BE2C (cell line): ENCODE data around the gene TBL3.

Experiments used
- DNase-seq: peaks from one replicate; pipeline ENCODE4 v3.0.0-alpha.2; 2020
- H3K27me3 ChIP-seq: fragments of 250-450 bp; sonication (Bioruptor Pico); 2 replicates; pipeline ENCODE4 v1.5.1; 2020; ENCODE audit warnings: mild to moderate bottlenecking
- H3K36me3 ChIP-seq: fragments of 250-450 bp; sonication (Bioruptor Pico); 2 replicates; pipeline ENCODE4 v1.5.1; 2020; ENCODE audit warnings: mild to moderate bottlenecking
- H3K4me1 ChIP-seq: fragments of 250-450 bp; sonication (Bioruptor Pico); 2 replicates; pipeline ENCODE4 v1.5.1; 2020
- H3K4me3 ChIP-seq: 2 replicates; pipeline ENCODE4 v1.5.1; 2011; ENCODE audit warnings: low read depth, low read length
- H3K9me3 ChIP-seq: fragments of 250-450 bp; sonication (Bioruptor Pico); 2 replicates; pipeline ENCODE4 v1.5.1; 2020
- TF ChIP-seq, protein P1 (sequence below): IDR thresholded peaks from 2 replicates; pipeline ENCODE4 v1.5.1; 2012; ENCODE audit warnings: mild to moderate bottlenecking, low read depth, low read length

The TBL3 gene

DNA sequence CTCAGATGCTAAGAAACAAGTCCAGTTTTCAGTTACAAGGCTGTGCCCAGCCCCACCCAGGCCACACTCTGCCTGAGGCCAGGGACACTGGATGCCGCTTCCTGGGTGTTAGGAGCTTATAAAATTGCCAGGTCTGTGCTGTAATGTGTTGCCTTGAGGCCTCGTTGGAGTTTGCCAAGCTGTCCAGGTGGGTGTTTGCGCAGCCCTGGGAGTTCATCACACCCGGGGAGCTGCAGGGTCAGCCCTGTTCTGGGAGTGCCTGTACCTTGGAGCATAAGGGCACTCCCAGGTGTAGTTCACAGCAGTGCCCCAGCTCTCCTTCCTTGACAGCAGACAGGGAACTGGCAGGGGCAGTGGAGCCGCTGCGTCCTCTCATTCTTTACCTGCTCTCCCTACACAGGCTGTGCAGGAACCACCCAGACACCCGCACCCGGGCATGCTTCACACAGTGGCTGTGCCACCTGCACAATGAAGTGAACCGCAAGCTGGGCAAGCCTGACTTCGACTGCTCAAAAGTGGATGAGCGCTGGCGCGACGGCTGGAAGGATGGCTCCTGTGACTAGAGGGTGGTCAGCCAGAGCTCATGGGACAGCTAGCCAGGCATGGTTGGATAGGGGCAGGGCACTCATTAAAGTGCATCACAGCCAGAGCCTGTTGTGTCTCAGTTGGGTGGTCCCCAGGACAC is 13.8 kb downstream of the TBL3 start:
- Histone ChIP-seq H3K36me3 (peaks cover 17% of the 10 kb centered on the region), H3K4me1 (peaks cover 3% of the 10 kb centered on the region; the same call in 1 of the 2 replicates), H3K9me3 (no peaks in the 10 kb centered on the region), H3K27me3 (peaks cover 25% of the 10 kb centered on the region), H3K4me3 (no peak overlapping the region; the same call in 1 of the 2 replicates)
- TF ChIP-seq, protein P1, sequence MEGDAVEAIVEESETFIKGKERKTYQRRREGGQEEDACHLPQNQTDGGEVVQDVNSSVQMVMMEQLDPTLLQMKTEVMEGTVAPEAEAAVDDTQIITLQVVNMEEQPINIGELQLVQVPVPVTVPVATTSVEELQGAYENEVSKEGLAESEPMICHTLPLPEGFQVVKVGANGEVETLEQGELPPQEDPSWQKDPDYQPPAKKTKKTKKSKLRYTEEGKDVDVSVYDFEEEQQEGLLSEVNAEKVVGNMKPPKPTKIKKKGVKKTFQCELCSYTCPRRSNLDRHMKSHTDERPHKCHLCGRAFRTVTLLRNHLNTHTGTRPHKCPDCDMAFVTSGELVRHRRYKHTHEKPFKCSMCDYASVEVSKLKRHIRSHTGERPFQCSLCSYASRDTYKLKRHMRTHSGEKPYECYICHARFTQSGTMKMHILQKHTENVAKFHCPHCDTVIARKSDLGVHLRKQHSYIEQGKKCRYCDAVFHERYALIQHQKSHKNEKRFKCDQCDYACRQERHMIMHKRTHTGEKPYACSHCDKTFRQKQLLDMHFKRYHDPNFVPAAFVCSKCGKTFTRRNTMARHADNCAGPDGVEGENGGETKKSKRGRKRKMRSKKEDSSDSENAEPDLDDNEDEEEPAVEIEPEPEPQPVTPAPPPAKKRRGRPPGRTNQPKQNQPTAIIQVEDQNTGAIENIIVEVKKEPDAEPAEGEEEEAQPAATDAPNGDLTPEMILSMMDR, result no peak
- no peak for DNase-seq

DNA sequence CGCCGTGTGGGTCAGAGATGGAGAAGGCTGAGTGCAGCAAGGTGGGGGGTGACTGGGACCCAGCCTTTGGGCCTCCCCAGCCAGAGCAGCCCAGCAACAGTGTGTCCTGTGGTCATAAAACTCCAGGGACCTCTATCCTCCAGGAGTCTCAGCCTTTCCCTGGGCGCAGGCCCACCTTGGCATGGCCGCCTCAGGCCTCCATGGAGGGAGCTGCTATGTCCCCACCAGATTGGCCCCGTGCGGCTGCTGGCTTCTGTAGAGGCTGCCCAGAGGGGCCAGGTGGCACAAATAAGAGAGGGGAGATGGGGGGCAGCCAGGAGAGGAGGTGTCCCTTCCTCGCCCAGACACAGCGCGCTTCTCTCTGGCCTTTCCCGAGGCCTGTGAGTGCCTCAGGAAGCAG is 15.3 kb downstream of the TBL3 start:
- Histone ChIP-seq H3K27me3 (peaks cover 29% of the 10 kb centered on the region), H3K36me3 (peaks cover 17% of the 10 kb centered on the region), H3K4me3 (no peak overlapping the region), H3K9me3 (peaks cover 4% of the 10 kb centered on the region; the same call in 1 of the 2 replicates), H3K4me1 (peaks cover 3% of the 10 kb centered on the region; the same call in 1 of the 2 replicates)
- TF ChIP-seq, protein P1, result no peak
- DNase-seq, result no peak

DNA sequence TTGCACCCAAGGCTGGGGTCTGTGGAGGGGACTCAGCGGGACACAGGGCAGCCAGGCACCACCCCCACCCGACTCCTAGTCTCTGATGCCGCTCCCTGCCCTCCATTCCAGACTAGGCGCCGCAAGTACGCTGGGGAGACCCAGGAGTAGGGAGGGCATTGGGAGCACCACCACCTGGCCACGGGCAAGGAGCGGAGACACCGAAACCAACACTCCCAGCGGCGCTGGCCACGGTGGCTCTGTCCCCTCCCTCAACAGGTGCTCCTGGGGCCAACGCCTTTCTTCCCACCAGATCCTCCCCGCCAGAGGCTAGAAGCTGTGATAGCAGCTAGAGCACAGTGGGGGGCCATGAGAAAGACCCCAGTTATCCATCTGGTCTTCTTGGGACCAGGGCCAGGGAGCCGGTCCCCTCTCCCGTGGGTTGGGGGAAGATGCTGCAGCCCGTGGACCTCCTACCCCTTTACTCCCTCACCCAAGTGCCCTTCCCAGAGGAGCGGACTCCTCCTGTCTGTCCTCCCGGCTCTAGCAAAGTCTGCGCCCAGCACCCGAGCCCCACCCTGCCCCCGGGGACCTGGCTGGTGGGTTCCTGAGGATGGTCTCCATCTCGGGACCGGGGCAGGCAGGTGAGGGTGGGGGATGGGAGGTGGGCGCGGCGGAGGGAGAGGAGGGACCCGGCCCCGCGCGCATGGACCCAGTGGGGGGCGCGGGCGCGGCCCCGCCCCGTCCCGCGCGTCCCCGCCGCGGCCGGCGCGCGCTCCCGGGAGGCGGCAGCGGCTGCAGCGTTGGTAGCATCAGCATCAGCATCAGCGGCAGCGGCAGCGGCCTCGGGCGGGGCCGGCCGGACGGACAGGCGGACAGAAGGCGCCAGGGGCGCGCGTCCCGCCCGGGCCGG is 17.6 kb downstream of the TBL3 start, which contains the start of gene SYNGR3:
TSS of gene SYNGR3 (plus strand) at position 762 of the 892 bp plus-strand sequence. CDS start 133 bp downstream, outside the sequence.
- TF ChIP-seq, protein P1, result no peak
- Histone ChIP-seq H3K4me1 (no peaks in the 10 kb centered on the region), H3K9me3 (peaks cover 10% of the 10 kb centered on the region), H3K27me3 (peaks cover 29% of the 10 kb centered on the region), H3K4me3 (peak within 1 kb of the TSS; percentile 46), H3K36me3 (peaks cover 17% of the 10 kb centered on the region)
- no peak for DNase-seq

DNA sequence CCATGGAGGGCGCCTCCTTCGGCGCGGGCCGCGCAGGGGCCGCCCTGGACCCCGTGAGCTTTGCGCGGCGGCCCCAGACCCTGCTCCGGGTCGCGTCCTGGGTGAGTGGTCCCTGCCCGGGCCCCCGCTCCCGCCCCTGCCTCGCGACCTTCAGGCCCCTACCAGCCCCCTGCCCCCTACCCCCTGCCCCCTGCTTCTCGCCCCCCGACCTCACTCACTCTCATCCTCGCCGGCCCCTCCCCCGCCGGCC is 18.2 kb downstream of the TBL3 start:
- peaks cover 10% of the 10 kb centered on the region for H3K9me3 ChIP-seq
- TF ChIP-seq, protein P1, result no peak
- peaks cover 17% of the 10 kb centered on the region for H3K36me3 ChIP-seq
- peak overlapping the region; percentile 46 for H3K4me3 ChIP-seq
- peaks cover 29% of the 10 kb centered on the region for H3K27me3 ChIP-seq
- DNase-seq, result no peak
- no peaks in the 10 kb centered on the region for H3K4me1 ChIP-seq

DNA sequence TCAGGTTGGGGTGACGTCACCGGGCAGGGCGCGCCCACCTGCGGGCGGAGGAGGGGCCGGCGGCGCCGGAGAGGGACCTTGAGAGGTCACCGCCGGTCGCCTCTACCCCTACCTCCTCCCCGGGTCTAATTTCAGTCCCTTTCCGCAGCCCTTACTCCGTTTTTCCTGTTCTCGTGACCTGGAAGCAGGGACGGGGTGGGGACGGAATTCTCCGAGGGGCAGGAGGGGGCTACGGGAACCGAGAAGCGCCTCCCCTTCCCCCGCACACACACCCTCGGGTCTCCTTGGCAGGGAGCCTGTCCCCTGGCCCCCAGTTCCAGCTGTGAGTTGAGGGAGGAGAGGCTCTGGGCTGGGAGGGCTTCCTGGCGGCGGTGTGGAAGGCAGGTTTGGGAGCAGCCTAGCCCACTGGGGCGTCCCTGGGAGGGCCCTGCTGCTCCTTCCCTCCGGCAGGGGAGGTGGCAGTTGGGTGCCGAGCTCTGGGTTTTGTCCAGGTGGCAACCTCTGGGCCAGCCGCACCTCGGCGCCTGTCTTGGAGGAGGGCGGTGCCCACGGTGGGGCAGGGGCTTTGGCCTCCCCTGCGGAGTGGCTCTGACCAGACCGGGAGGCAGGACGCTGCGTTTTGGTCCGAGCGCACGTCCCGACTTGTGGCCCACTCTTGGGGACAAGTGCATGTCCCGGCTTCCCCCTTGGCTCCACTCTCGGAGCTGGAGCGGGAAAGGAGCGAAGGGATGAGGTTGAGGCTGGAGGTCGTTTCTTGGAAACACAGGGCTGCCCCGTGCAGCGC is 18.7 kb downstream of the TBL3 start:
- Histone ChIP-seq H3K36me3 (peaks cover 20% of the 10 kb centered on the region), H3K9me3 (peaks cover 10% of the 10 kb centered on the region), H3K4me1 (no peaks in the 10 kb centered on the region), H3K27me3 (peaks cover 29% of the 10 kb centered on the region), H3K4me3 (peak overlapping the region; percentile 46)
- no peak for DNase-seq
- TF ChIP-seq, protein P1, result no peak
